ENCODE results near the gene PEAK1.

GRCh38 chr15:77251662-77252061 lies 168.2 kb downstream of the PEAK1 start:
- TF ChIP-seq, protein P1, sequence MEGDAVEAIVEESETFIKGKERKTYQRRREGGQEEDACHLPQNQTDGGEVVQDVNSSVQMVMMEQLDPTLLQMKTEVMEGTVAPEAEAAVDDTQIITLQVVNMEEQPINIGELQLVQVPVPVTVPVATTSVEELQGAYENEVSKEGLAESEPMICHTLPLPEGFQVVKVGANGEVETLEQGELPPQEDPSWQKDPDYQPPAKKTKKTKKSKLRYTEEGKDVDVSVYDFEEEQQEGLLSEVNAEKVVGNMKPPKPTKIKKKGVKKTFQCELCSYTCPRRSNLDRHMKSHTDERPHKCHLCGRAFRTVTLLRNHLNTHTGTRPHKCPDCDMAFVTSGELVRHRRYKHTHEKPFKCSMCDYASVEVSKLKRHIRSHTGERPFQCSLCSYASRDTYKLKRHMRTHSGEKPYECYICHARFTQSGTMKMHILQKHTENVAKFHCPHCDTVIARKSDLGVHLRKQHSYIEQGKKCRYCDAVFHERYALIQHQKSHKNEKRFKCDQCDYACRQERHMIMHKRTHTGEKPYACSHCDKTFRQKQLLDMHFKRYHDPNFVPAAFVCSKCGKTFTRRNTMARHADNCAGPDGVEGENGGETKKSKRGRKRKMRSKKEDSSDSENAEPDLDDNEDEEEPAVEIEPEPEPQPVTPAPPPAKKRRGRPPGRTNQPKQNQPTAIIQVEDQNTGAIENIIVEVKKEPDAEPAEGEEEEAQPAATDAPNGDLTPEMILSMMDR (IDR thresholded peaks at IDR 0.05), result no peak
- no peak for TF ChIP-seq POLR2A (IDR thresholded peaks at IDR 0.05)
